Breast epithelium (tissue), 4 donors: Measurements from ENCODE around the gene KLK2. TPM values are rescaled to one million over a fixed set of nuclear protein-coding genes. Genes with fewer than 3 reads are reported as not detected.

Experiments
- DNase-seq, 2 donors: peaks; one replicate each; pipeline ENCODE4 v3.0.0-alpha.2; 2019; ENCODE audit warnings: low spot score in 2 of 2
- H3K27ac ChIP-seq, 2 donors: fragments of 200-600 bp; sonication (generic) in 1 of 2; one replicate each; pipeline ENCODE4 v1.5.1; 2016 to 2019; ENCODE audit warnings: mild to moderate bottlenecking in 1 of 2
- H3K27me3 ChIP-seq, 2 donors: fragments of 200-600 bp; sonication (generic) in 1 of 2; one replicate each; pipeline versions ENCODE4 v1.5.1 to v1.6.0; 2017 to 2019; ENCODE audit warnings: control low read depth in 1 of 2, mild to moderate bottlenecking in 1 of 2
- H3K36me3 ChIP-seq: fragments of 200-600 bp; one replicate; pipeline ENCODE4 v1.5.1; 2019
- H3K4me1 ChIP-seq, 2 donors: fragments of 200-600 bp; sonication (generic); one replicate each; pipeline ENCODE4 v1.5.1; 2016 to 2019; ENCODE audit warnings: control low read depth in 1 of 2
- H3K4me3 ChIP-seq, 3 donors: fragments of 200-600 bp; sonication (generic); 1 replicate in 2 of 3; 2 replicates in 1 of 3; pipeline ENCODE4 v1.5.1; 2016 to 2019; ENCODE audit warnings: mild to moderate bottlenecking in 3 of 3, moderate library complexity in 2 of 3
- H3K9me3 ChIP-seq, 2 donors: fragments of 200-600 bp; sonication (generic) in 1 of 2; one replicate each; pipeline ENCODE4 v1.5.1; 2016 to 2019; ENCODE audit warnings: control low read depth in 1 of 2
- CTCF ChIP-seq, 3 donors: fragments of 450-650 bp; IDR thresholded peaks; one replicate each; pipeline ENCODE4 v1.5.1; 2016 to 2017; ENCODE audit warnings: antibody characterized with exemption in 3 of 3, mild to moderate bottlenecking in 3 of 3, moderate library complexity in 3 of 3
- POLR2A ChIP-seq: fragments of 450-650 bp; IDR thresholded peaks from one replicate; pipeline ENCODE4 v1.6.1; 2016; ENCODE audit warnings: antibody characterized with exemption, mild to moderate bottlenecking, moderate library complexity
- POLR2AphosphoS5 ChIP-seq, 3 donors: sonication (generic); formaldehyde crosslinking; IDR thresholded peaks; one replicate each; pipeline ENCODE4 v1.6.1; 2017; ENCODE audit warnings: antibody characterized with exemption in 3 of 3
- intact Hi-C: fragments of 100-400 bp; cut with DNase I; formaldehyde crosslinking; loops from one replicate; pipeline ENCODE4 v1.15.1; 2023; ENCODE audit warnings: low total_unique reads
- total RNA-seq, 3 donors: library from RNA; depleted of rRNA; stranded (reverse); fragments of >200 nt; gene quantifications; one replicate each; pipeline ENCODE4 v1.1.0, GENCODE V29; 2016

The KLK2 gene
- total RNA-seq = 10 to 100 TPM in 1 of 3 donors, under 1 TPM in 2; 0.44 to 14.7 (median 0.48) TPM

GRCh38 chr19:50873056-50873455, at the start of gene KLK2:
Gene KLK2 (plus strand): TSS chr19:50873439. CDS start chr19:50873474, 35 bp downstream.
- H3K27me3 ChIP-seq = peaks cover 0 to 35% of the 10 kb centered on the region in 2 donors
- H3K4me3 ChIP-seq = no peak within 1 kb of the TSS
- no peaks in the 10 kb centered on the region for H3K36me3 ChIP-seq
- no peaks in the 10 kb centered on the region for H3K9me3 ChIP-seq
- H3K27ac ChIP-seq = no peak within 1 kb of the TSS
- no peak for TF ChIP-seq POLR2A
- no peak for TF ChIP-seq CTCF (IDR thresholded peaks at IDR 0.05)
- TF ChIP-seq POLR2AphosphoS5 (IDR thresholded peaks at IDR 0.05) = no peak
- intact Hi-C loops = no loop called here
- no peaks in the 10 kb centered on the region for H3K4me1 ChIP-seq
- no peak for DNase-seq

- TF ChIP-seq POLR2AphosphoS5 (IDR thresholded peaks at IDR 0.05) = no peak
- no peak for TF ChIP-seq CTCF (IDR thresholded peaks at IDR 0.05)
- no peak for TF ChIP-seq POLR2A
- intact Hi-C loops = no loop called here
- Histone ChIP-seq H3K9me3 (no peaks in the 10 kb centered on the region), H3K4me1 (no peaks in the 10 kb centered on the region), H3K4me3 (no peak overlapping the region), H3K27ac (no peak overlapping the region), H3K36me3 (no peaks in the 10 kb centered on the region), H3K27me3 (peaks cover 2 to 43% of the 10 kb centered on the region in 2 donors)
- DNase-seq = no peak
Measured at GRCh38 chr19:50826492-50827240, 46.6 kb upstream of the KLK2 start.

- no peak for TF ChIP-seq POLR2AphosphoS5 (IDR thresholded peaks at IDR 0.05)
- no peak for TF ChIP-seq CTCF (IDR thresholded peaks at IDR 0.05)
- TF ChIP-seq POLR2A = no peak
- Histone ChIP-seq H3K4me3 (no peak overlapping the region), H3K27me3 (peaks cover 2 to 35% of the 10 kb centered on the region in 2 donors), H3K9me3 (no peaks in the 10 kb centered on the region), H3K36me3 (no peaks in the 10 kb centered on the region), H3K4me1 (no peaks in the 10 kb centered on the region), H3K27ac (no peak overlapping the region)
- no peak for DNase-seq
- intact Hi-C loops = no loop called here
Measured at GRCh38 chr19:50827476-50827875, 45.8 kb upstream of the KLK2 start.

GRCh38 chr19:50829801-50830200, 43.4 kb upstream of the KLK2 start:
- Histone ChIP-seq H3K27me3 (peaks cover 2 to 28% of the 10 kb centered on the region in 2 donors), H3K4me1 (no peaks in the 10 kb centered on the region), H3K36me3 (no peaks in the 10 kb centered on the region), H3K27ac (no peak overlapping the region), H3K4me3 (no peak overlapping the region), H3K9me3 (no peaks in the 10 kb centered on the region)
- TF ChIP-seq POLR2AphosphoS5 (IDR thresholded peaks at IDR 0.05) (no peak), POLR2A (no peak), CTCF (IDR thresholded peaks at IDR 0.05) (no peak)
- no peak for DNase-seq
- intact Hi-C loops = no loop called here

GRCh38 chr19:50830266-50831025, 42.8 kb upstream of the KLK2 start:
- peaks cover 2 to 28% of the 10 kb centered on the region in 2 donors for H3K27me3 ChIP-seq

More at GRCh38 chr19:50830266-50831025, 42.8 kb upstream of the KLK2 start:
- H3K9me3 ChIP-seq = no peaks in the 10 kb centered on the region
- no peak overlapping the region for H3K27ac ChIP-seq
- intact Hi-C loops = no loop called here
- H3K36me3 ChIP-seq = no peaks in the 10 kb centered on the region
- no peak for DNase-seq
- H3K4me1 ChIP-seq = no peaks in the 10 kb centered on the region
- TF ChIP-seq POLR2AphosphoS5 (IDR thresholded peaks at IDR 0.05) (no peak), CTCF (IDR thresholded peaks at IDR 0.05) (no peak), POLR2A (no peak)
- H3K4me3 ChIP-seq = no peak overlapping the region
